Activated naive CD8-positive, alpha-beta T cell treated with anti-CD3 and anti-CD28 coated beads, Interleukin-2, amount 50 U/mL, for 24 hours (primary cell): ENCODE results near the gene EFHC2.

Experiments used
- ATAC-seq: fragments of 150-1000 bp; cut with Tn5 transposase; one replicate; pipeline ENCODE4 v1.10.0; 2021
- DNase-seq: peaks from one replicate; pipeline ENCODE4 v3.0.0; 2021
- H3K27ac Mint-ChIP-seq: one replicate; pipeline ENCODE4 v1.8.0; 2021; ENCODE audit warnings: mild to moderate bottlenecking, mixed read lengths
- H3K27me3 Mint-ChIP-seq: one replicate; pipeline ENCODE4 v1.8.0; 2021; ENCODE audit warnings: mixed read lengths
- H3K36me3 Mint-ChIP-seq: one replicate; pipeline ENCODE4 v1.8.0; 2021; ENCODE audit warnings: low read depth, mixed read lengths
- H3K4me1 Mint-ChIP-seq: one replicate; pipeline ENCODE4 v1.8.0; 2021; ENCODE audit warnings: mixed read lengths
- H3K4me3 Mint-ChIP-seq: one replicate; pipeline ENCODE4 v1.8.0; 2021; ENCODE audit warnings: mild to moderate bottlenecking, moderate library complexity, mixed read lengths
- H3K9me3 Mint-ChIP-seq: one replicate; pipeline ENCODE4 v1.8.0; 2021; ENCODE audit warnings: mixed read lengths

The EFHC2 gene, protein sequence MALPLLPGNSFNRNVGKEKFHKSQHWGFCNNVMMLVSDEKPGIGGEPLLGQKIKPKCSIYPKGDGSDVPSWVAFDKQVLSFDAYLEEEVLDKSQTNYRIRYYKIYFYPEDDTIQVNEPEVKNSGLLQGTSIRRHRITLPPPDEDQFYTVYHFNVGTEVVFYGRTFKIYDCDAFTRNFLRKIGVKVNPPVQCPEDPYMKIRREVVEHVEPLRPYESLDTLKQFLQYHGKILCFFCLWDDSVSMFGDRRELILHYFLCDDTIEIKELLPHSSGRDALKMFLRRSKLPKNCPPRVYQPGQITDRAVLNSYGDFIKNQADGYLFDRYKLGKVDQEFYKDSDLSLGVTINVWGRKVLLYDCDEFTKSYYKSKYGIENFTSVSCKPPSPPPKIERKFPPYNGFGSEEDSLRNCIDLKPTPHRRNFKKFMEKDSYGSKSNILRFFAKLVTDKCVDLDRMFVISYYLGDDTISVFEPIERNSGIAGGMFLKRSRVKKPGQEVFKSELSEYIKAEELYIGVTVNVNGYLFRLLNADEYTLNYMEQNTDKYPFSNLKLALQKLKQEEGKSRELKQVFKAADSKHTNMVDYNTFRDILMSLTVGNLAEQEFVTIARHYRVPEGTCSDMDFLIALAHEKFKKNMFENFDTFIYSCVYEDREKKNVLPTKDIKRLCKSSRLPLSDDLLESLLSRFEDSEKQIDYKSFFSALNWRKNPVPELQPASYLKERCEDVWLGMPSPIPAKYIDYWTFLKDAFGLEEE

DNA sequence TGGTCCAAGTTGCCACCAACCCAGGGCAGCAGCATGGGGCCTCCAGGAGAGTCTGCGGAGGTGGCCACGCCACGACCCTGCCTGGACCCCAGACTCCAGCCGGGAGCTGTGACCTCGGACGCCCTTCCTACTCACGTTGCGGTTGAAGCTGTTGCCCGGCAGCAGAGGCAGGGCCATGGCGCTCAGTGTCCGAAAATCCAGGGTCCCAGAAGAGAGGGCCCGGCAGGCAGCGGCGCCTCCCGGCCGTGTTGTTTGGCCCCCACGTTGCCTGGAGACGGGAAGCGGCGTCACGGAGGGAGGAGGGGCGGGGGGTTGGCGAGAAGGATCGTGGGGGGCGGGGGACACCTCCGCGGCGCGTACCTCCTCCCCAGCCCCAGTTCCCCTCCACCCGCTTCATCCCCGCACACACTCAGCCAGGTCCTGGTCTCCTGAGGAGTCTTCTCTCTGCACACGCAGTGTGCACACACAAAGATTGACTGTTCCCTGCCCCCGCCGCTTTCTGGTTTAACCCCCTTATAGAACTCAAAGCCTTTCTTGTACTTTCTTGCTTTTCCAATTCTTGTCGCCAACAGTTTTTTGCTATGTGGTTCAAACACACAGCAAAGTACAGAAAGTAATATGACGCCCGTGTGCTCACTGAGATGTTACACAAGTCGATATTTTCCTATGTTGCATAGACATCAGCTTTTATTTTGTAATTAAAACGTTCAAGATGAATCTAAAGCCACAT, at the start of gene EFHC2:
Gene EFHC2 (minus strand): TSS at position 261 of the 730 bp plus-strand sequence. CDS start 84 bp downstream, at position 177.
- H3K27me3 Mint-ChIP-seq: no peaks in the 10 kb centered on the region
- H3K36me3 Mint-ChIP-seq: no peaks in the 10 kb centered on the region
- peak; percentile 43 for DNase-seq
- ATAC-seq: peak; percentile 43
- peak within 1 kb of the TSS; percentile 77 for H3K4me3 Mint-ChIP-seq
- H3K9me3 Mint-ChIP-seq: no peaks in the 10 kb centered on the region
- peak within 1 kb of the TSS; percentile 73 for H3K27ac Mint-ChIP-seq
- peaks cover 15% of the 10 kb centered on the region for H3K4me1 Mint-ChIP-seq

DNA sequence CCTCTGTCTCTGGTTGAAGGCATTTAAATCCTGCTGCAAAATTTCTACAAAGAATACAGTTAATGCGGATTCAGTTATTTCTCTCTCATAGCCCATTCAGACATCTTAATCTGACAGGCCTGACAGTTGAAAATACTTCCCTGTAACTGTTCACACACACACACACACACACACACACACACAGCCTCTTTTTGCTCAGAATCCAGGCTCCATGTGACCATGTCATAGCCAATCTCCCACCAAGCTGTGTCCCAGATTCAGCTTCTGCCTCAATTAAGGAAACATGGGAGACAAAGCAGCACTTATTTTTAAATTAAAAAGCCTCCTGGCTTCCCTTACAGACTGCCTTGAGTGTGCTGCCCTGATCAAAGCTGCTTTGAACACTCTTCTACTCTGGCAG, 49.3 kb upstream of the EFHC2 start:
- Mint-ChIP-seq H3K9me3 (no peaks in the 10 kb centered on the region), H3K27ac (no peak overlapping the region), H3K27me3 (no peaks in the 10 kb centered on the region), H3K36me3 (no peaks in the 10 kb centered on the region), H3K4me3 (no peak overlapping the region), H3K4me1 (no peaks in the 10 kb centered on the region)
- ATAC-seq: no peak
- DNase-seq: no peak

DNA sequence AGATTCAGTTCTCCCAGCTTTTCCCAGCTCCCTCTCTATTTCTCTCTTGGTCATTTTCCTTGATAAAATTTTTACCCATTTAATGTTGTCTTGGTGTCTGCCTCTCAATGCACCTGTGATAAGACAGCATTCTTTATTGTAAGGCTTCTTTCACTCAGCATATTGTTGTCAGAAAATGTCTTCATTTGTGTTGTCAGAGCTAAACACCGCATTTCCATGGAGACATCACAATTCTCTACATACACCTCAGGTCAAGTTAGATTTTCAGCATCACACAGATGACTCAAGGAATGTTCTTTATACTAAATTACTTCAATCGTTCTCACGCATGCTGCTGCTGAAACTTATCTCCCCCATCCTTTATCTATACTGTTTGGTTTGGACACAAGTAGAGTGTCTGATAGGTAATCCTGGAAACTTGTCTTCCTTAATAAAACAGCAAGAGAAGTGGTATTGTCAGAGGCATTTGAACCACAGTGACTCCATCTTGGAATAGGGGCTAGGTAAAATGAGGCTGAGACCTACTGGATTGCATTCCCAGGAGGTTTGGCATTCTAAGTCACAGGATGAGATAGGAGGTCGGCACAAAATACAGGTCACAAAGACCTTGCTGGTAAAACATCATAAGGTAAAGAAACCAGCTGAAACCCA, 41.3 kb upstream of the EFHC2 start:
- Mint-ChIP-seq H3K27ac (no peak overlapping the region), H3K4me3 (no peak overlapping the region), H3K4me1 (no peaks in the 10 kb centered on the region), H3K9me3 (no peaks in the 10 kb centered on the region), H3K27me3 (no peaks in the 10 kb centered on the region), H3K36me3 (no peaks in the 10 kb centered on the region)
- DNase-seq (no peak), ATAC-seq (no peak)

DNA sequence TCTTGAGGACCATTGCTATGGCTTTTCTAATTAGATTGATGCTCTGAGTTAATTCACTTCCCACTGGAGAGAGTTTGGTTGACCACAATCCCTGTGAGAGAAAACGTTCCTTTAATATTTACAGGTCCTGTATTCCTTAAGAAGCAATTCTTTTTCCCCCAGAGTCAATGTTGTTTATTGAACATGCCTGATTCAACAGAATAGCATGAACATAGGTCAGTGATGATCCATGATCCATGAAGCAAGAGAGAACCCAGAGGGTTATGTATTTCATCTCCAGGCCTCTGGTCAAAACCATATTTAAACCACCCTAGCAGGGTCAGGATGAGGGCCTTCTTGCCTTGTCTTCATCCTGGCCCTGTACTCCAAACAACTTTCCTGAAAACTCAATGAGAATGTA, 39.4 kb upstream of the EFHC2 start:
- Mint-ChIP-seq H3K9me3 (no peaks in the 10 kb centered on the region), H3K4me3 (no peak overlapping the region), H3K27ac (no peak overlapping the region), H3K27me3 (no peaks in the 10 kb centered on the region), H3K4me1 (no peaks in the 10 kb centered on the region), H3K36me3 (no peaks in the 10 kb centered on the region)
- no peak for ATAC-seq
- no peak for DNase-seq

DNA sequence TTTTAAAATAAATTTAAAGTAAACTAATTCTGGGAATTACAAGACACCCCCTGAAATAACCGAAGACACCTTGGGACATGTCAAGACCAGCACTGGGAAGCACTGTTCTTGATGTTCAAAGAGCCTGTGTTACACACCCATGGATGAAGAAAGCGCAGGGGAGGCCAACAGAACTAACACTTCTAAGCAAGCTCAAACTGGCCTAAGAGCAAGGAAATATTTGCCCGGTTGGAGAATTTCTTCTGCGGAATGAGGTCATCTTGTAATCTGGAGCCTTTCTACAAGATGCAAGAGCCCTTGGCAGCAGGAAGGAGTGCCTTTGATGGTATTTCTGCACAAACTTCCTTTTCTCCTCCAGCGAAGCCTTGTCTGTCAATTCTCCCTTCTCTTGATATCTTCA, 9.3 kb upstream of the EFHC2 start:
- Mint-ChIP-seq H3K4me1 (peaks cover 3% of the 10 kb centered on the region), H3K4me3 (no peak overlapping the region), H3K27me3 (no peaks in the 10 kb centered on the region), H3K36me3 (no peaks in the 10 kb centered on the region), H3K27ac (no peak overlapping the region), H3K9me3 (no peaks in the 10 kb centered on the region)
- no peak for ATAC-seq
- DNase-seq: no peak

DNA sequence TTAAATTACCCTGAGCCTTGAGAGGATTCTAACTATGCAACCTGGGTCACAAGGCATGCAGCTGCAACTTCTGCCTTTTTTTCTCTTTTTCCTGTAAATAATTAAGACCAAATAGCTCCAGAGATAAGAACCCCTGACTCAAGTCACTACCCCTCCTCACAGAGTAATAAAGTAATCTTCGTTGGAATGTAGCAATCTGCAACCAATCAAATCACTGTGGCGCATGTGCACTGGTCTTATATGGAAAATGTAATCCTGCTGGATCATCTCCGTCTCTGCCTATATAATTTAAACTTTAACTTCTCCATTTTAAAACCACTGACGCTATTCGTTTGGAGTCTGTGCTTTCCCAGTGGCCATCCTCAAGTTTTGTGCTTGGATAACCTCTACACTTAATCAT, 6.1 kb upstream of the EFHC2 start:
- Mint-ChIP-seq H3K4me3 (no peak overlapping the region), H3K36me3 (no peaks in the 10 kb centered on the region), H3K4me1 (peaks cover 8% of the 10 kb centered on the region), H3K27me3 (no peaks in the 10 kb centered on the region), H3K27ac (no peak overlapping the region), H3K9me3 (no peaks in the 10 kb centered on the region)
- ATAC-seq: no peak
- DNase-seq: no peak

DNA sequence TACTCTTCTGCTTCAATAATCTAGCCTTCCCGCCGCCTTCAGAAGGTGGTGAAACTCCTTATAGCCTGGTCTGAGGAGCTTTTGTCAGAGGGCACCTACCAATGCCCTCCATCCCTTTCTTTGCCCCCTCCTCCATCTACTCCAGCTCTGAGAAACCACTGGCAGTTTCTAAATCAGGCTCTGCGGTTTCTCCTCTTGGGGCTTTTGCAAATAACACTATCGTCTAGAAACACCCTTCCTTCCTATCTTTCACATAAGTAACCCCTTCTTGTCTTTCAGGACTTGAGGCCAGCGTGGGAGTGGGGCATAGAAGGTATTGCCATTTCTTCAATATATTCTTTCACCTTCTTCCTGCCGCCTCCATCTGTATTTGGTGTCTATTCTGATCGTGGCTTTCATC, 1.2 kb upstream of the EFHC2 start:
- ATAC-seq: no peak
- Mint-ChIP-seq H3K4me1 (peaks cover 15% of the 10 kb centered on the region), H3K27me3 (no peaks in the 10 kb centered on the region), H3K36me3 (no peaks in the 10 kb centered on the region), H3K27ac (peak overlapping the region; percentile 73), H3K9me3 (no peaks in the 10 kb centered on the region), H3K4me3 (peak overlapping the region; percentile 77)
- DNase-seq: no peak

DNA sequence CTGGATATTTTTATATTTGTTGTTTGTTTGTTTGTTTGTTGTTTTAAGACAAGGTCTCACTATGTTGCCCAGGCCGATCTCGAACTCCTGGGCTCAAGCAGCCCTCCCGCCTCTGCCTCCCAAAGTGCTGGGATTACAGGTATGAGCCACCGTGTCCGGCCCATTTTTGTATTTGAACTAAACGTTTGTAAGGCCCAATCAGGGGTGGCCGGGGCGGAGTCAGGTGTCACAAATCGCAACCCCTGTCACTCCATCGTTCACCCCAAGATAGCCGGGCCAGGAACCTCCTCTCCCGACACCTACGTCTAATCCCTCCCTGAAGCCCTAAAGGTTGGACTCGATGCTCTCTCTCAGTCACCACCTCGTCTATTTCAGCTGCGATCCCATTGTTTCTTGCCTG, 722 bp upstream of the EFHC2 start:
- ATAC-seq: peak; percentile 84
- Mint-ChIP-seq H3K27ac (peak overlapping the region; percentile 73), H3K27me3 (no peaks in the 10 kb centered on the region), H3K4me1 (peaks cover 15% of the 10 kb centered on the region), H3K36me3 (no peaks in the 10 kb centered on the region), H3K9me3 (no peaks in the 10 kb centered on the region), H3K4me3 (peak overlapping the region; percentile 77)
- DNase-seq: peak; percentile 44

DNA sequence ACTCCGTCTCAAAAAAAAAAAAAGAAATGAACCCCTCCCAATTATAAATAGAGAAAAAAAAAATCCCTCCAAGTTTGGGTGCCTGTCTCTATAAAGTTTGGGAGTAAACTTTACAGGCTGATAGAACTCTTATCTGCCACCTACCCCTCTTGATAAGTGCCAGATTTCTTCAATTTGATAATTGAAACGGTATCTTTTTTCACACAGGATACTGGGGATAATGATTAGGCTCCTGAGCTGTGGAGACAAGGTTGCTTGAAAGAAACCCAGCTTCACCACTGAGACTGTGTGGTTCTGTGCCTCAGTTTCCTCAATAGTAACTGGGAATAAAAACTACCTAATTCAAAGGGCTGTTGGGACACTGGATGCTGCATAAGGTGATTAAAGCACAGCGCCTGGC, 606 bp downstream of the EFHC2 start:
- H3K4me3 Mint-ChIP-seq: peak overlapping the region; percentile 77
- ATAC-seq: no peak
- DNase-seq: no peak
- no peak overlapping the region for H3K27ac Mint-ChIP-seq
- no peaks in the 10 kb centered on the region for H3K9me3 Mint-ChIP-seq
- no peaks in the 10 kb centered on the region for H3K36me3 Mint-ChIP-seq
- no peaks in the 10 kb centered on the region for H3K27me3 Mint-ChIP-seq
- H3K4me1 Mint-ChIP-seq: peaks cover 17% of the 10 kb centered on the region

DNA sequence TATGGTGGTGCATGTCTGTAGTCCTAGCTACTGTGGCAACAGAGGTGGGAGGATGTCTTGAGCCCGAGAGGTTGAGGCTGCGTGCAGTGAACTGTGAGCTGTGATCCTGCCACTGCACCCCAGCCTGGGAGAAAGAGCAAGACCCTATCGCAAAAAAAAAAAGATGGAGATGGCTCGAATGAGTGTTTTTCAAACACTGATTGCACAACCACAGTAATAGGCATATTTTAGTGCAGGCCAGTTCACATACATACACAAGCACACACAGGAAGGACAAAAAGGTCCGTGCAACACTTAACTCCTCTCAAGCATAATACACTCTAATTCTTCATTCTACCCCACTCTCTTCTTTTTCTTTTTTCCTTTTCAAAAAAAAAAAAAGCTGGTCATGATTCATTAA, 5.1 kb downstream of the EFHC2 start:
- no peaks in the 10 kb centered on the region for H3K36me3 Mint-ChIP-seq
- H3K4me1 Mint-ChIP-seq: peaks cover 2% of the 10 kb centered on the region
- no peak overlapping the region for H3K4me3 Mint-ChIP-seq
- H3K27me3 Mint-ChIP-seq: no peaks in the 10 kb centered on the region
- H3K9me3 Mint-ChIP-seq: no peaks in the 10 kb centered on the region
- ATAC-seq: no peak
- H3K27ac Mint-ChIP-seq: no peak overlapping the region
- DNase-seq: no peak

DNA sequence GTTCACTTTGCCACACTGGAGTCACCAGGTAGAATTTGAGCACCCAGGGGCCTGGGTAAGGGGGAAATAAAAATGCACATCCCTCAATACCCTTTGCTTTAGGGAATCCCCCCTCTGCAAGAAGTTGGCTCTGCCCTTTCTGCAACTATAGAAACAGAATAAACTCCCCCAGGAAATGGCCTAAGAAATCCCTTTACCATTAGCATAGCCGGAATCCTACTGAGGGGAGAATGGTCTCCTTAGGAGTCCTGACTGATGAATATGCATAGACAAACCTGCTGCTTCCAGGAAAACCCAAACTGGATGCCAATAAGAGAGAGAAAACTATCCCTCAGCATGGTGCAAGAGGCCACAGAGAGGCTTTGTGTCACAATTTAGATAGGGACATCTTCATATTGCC, 11.0 kb downstream of the EFHC2 start:
- DNase-seq (no peak), ATAC-seq (no peak)
- Mint-ChIP-seq H3K36me3 (no peaks in the 10 kb centered on the region), H3K27me3 (no peaks in the 10 kb centered on the region), H3K4me1 (peaks cover 25% of the 10 kb centered on the region), H3K9me3 (no peaks in the 10 kb centered on the region), H3K27ac (no peak overlapping the region), H3K4me3 (no peak overlapping the region)

DNA sequence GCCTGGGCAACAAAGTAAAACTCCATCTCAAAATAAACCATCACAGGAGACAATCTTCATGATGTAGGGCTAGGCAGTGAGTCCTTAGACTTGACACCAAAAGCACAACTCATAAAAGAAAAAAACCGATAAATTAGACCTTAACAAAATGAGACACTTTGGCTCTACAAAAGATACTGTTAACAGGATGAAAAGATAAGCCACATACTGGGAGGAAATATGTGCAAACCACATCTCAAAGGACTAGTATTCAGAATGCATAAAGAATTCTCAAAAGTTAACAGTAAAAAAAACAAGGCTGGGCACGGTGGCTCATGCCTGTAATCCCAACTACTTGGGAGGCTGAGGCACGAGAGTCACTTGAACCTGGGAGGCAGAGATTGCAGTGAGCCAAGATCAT, 13.2 kb downstream of the EFHC2 start:
- no peaks in the 10 kb centered on the region for H3K36me3 Mint-ChIP-seq
- no peak overlapping the region for H3K27ac Mint-ChIP-seq
- no peak overlapping the region for H3K4me3 Mint-ChIP-seq
- H3K27me3 Mint-ChIP-seq: no peaks in the 10 kb centered on the region
- peaks cover 25% of the 10 kb centered on the region for H3K4me1 Mint-ChIP-seq
- DNase-seq: no peak
- no peaks in the 10 kb centered on the region for H3K9me3 Mint-ChIP-seq
- ATAC-seq: no peak

DNA sequence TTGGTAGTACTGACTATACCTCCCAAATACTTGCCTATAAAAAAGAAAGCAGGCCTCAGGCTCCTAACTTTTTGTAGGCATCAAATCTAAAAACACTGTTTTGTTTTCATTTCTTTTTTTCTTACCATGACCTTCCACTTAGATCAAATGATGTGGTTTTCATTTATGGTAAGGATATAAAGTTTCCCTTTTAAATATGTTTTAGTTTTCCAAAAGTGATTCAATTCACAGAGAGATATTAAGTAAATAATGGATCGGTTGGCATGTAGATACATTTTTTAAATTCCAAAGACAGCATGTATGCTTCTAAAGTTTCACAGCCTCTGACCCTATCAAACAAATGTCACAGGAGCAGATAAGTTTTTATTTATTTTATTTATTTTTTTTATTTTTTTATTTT, 23.9 kb downstream of the EFHC2 start:
- Mint-ChIP-seq H3K27ac (no peak overlapping the region), H3K27me3 (no peaks in the 10 kb centered on the region), H3K4me1 (peaks cover 11% of the 10 kb centered on the region), H3K36me3 (no peaks in the 10 kb centered on the region), H3K4me3 (no peak overlapping the region), H3K9me3 (no peaks in the 10 kb centered on the region)
- ATAC-seq: no peak
- DNase-seq: no peak

DNA sequence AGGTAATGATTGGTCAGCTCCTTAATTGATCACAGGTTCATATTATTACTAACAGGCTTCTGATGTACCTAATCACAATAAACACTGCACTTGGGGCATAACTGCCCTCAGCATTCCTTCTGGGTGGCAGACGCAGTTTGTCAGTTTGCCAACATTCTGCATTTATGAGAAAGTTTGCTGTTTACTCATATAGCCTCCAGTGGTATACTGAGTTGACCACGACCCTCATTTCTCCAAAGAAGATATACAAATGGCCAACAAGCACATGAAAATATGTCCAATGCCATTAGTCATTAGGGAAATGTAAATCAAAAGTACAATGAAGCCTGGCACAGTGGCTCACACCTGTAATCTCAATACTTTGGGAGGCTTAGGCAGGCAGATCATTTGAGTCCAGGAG, 26.3 kb downstream of the EFHC2 start:
- H3K4me3 Mint-ChIP-seq: no peak overlapping the region
- no peaks in the 10 kb centered on the region for H3K36me3 Mint-ChIP-seq
- peaks cover 21% of the 10 kb centered on the region for H3K4me1 Mint-ChIP-seq
- ATAC-seq (no peak), DNase-seq (no peak)
- H3K27me3 Mint-ChIP-seq: no peaks in the 10 kb centered on the region
- no peaks in the 10 kb centered on the region for H3K9me3 Mint-ChIP-seq
- H3K27ac Mint-ChIP-seq: no peak overlapping the region
